ENCODE measurements around the gene TMIGD3.

The TMIGD3 gene

GRCh38 chr1:111540928-111541327 is 37.5 kb upstream of the TMIGD3 start:
- ATAC-seq (ENCODE audit: insufficient read depth, low read depth) (no peak), DNase-seq (no peak)
- Histone ChIP-seq H3K79me2 (ENCODE audit: insufficient read depth, low read length) (no peaks in the 10 kb centered on the region), H3K4me2 (ENCODE audit: insufficient read depth, low read length) (no peak overlapping the region), H3K9me3 (ENCODE audit: insufficient read depth, low read length, severe bottlenecking) (no peaks in the 10 kb centered on the region), H3K27me3 (ENCODE audit: insufficient read depth, low read length, poor library complexity) (peaks cover 33% of the 10 kb centered on the region), H2AFZ (ENCODE audit: low read depth, low read length) (no peak overlapping the region), H3K9ac (ENCODE audit: low read depth, low read length) (no peak overlapping the region), H4K20me1 (ENCODE audit: insufficient read depth, low read length) (no peaks in the 10 kb centered on the region), H3K4me3 (ENCODE audit: low read depth in 1 of 2, low read length in 2 of 2) (no peak overlapping the region), H3K4me1 (ENCODE audit: insufficient read depth, low read length) (no peaks in the 10 kb centered on the region), H3K27ac (ENCODE audit: low read length) (no peak overlapping the region), H3K36me3 (ENCODE audit: insufficient read depth, low read length) (no peaks in the 10 kb centered on the region)
- TF ChIP-seq, protein P1, sequence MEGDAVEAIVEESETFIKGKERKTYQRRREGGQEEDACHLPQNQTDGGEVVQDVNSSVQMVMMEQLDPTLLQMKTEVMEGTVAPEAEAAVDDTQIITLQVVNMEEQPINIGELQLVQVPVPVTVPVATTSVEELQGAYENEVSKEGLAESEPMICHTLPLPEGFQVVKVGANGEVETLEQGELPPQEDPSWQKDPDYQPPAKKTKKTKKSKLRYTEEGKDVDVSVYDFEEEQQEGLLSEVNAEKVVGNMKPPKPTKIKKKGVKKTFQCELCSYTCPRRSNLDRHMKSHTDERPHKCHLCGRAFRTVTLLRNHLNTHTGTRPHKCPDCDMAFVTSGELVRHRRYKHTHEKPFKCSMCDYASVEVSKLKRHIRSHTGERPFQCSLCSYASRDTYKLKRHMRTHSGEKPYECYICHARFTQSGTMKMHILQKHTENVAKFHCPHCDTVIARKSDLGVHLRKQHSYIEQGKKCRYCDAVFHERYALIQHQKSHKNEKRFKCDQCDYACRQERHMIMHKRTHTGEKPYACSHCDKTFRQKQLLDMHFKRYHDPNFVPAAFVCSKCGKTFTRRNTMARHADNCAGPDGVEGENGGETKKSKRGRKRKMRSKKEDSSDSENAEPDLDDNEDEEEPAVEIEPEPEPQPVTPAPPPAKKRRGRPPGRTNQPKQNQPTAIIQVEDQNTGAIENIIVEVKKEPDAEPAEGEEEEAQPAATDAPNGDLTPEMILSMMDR (IDR thresholded peaks at IDR 0.05; ENCODE audit: borderline replicate concordance, extremely low read depth, low read length, poor library complexity, severe bottlenecking) = no peak
- no peak for TF ChIP-seq EZH2 (IDR thresholded peaks at IDR 0.05; ENCODE audit: borderline replicate concordance, low read depth, low read length, severe bottlenecking)

- Histone ChIP-seq H3K9ac (ENCODE audit: low read depth, low read length) (no peak overlapping the region), H3K4me2 (ENCODE audit: insufficient read depth, low read length) (no peak overlapping the region), H3K4me3 (ENCODE audit: low read depth in 1 of 2, low read length in 2 of 2) (no peak overlapping the region), H2AFZ (ENCODE audit: low read depth, low read length) (no peak overlapping the region), H3K36me3 (ENCODE audit: insufficient read depth, low read length) (no peaks in the 10 kb centered on the region), H3K27ac (ENCODE audit: low read length) (no peak overlapping the region), H3K79me2 (ENCODE audit: insufficient read depth, low read length) (no peaks in the 10 kb centered on the region), H3K9me3 (ENCODE audit: insufficient read depth, low read length, severe bottlenecking) (no peaks in the 10 kb centered on the region), H3K27me3 (ENCODE audit: insufficient read depth, low read length, poor library complexity) (peaks cover 37% of the 10 kb centered on the region), H4K20me1 (ENCODE audit: insufficient read depth, low read length) (no peaks in the 10 kb centered on the region), H3K4me1 (ENCODE audit: insufficient read depth, low read length) (no peaks in the 10 kb centered on the region)
- TF ChIP-seq, protein P1 (IDR thresholded peaks at IDR 0.05; ENCODE audit: borderline replicate concordance, extremely low read depth, low read length, poor library complexity, severe bottlenecking) = no peak
- no peak for TF ChIP-seq EZH2 (IDR thresholded peaks at IDR 0.05; ENCODE audit: borderline replicate concordance, low read depth, low read length, severe bottlenecking)
- DNase-seq = no peak
- peak; percentile 48; the same call in 1 of the 3 replicates for ATAC-seq (ENCODE audit: insufficient read depth, low read depth)
These were observed 35.1 kb upstream of the TMIGD3 start for GRCh38 chr1:111538343-111539025.

DNA sequence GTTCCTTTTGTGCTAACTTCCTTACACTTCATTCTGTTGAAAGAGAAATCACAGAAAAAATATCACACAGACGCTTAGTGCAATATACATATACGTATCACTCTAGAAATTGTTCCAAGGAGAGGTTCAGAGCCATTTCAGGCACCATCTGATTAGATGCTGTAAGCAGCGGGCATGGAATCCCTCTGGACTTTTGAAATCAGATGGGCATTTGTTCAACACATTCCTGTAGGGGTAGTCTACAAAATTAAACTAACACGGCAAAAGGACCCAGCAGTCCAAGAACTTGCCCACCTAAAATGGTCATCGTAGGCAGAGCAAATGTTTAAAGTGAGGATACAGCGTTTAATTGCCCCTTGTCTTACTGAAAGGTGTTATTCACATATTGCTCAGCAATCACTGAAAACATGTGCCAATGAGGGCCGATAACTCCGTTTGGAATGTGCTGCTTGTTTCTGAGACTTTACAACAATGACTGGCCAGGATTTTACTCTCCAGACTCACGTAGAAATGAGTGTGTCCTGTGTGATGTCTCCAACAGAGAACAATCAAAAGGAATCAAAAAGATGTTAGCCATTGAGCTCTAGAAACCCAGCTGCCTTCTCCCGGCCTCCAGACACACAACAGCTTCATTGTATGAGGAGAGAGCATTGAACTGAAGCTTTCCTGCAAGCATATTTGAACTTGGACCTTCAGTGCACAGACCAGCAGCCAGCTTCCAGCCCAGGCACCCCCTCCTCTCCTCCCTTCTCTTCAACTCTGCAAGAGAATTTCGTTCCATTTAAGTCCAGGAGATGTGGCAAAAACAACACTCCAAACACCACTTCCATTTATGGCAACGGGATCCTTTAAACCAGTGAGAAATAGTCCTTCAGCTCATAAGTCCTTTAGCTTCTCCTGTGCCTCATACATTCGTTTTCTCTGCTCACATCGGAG is 32.1 kb upstream of the TMIGD3 start:
- ATAC-seq (ENCODE audit: insufficient read depth, low read depth) (no peak), DNase-seq (no peak)
- Histone ChIP-seq H3K9ac (ENCODE audit: low read depth, low read length) (no peak overlapping the region), H3K4me2 (ENCODE audit: insufficient read depth, low read length) (no peak overlapping the region), H3K4me3 (ENCODE audit: low read depth in 1 of 2, low read length in 2 of 2) (no peak overlapping the region), H3K4me1 (ENCODE audit: insufficient read depth, low read length) (no peaks in the 10 kb centered on the region), H3K36me3 (ENCODE audit: insufficient read depth, low read length) (no peaks in the 10 kb centered on the region), H2AFZ (ENCODE audit: low read depth, low read length) (no peak overlapping the region), H3K27me3 (ENCODE audit: insufficient read depth, low read length, poor library complexity) (peaks cover 39% of the 10 kb centered on the region), H3K27ac (ENCODE audit: low read length) (no peak overlapping the region), H3K9me3 (ENCODE audit: insufficient read depth, low read length, severe bottlenecking) (no peaks in the 10 kb centered on the region), H3K79me2 (ENCODE audit: insufficient read depth, low read length) (no peaks in the 10 kb centered on the region), H4K20me1 (ENCODE audit: insufficient read depth, low read length) (no peaks in the 10 kb centered on the region)
- no peak for TF ChIP-seq EZH2 (IDR thresholded peaks at IDR 0.05; ENCODE audit: borderline replicate concordance, low read depth, low read length, severe bottlenecking)
- TF ChIP-seq, protein P1 (IDR thresholded peaks at IDR 0.05; ENCODE audit: borderline replicate concordance, extremely low read depth, low read length, poor library complexity, severe bottlenecking) = no peak

Data from DND-41 (cell line).